Right lobe of liver (tissue), 4 donors: ENCODE data around the gene CCHCR1.

Source experiments
- POLR2A ChIP-seq: fragments of 450-650 bp; IDR thresholded peaks from one replicate; pipeline ENCODE4 v1.6.1; 2017; ENCODE audit warnings: antibody characterized with exemption, mild to moderate bottlenecking
- TF ChIP-seq, protein P1 (sequence below), 4 donors: fragments of 200-600 bp in 3 of 4; fragments of 450-650 bp in 1 of 4; IDR thresholded peaks; one replicate each; pipeline versions ENCODE4 v1.5.1 to v1.8.0; 2016 to 2022; ENCODE audit warnings: antibody characterized with exemption in 4 of 4, mild to moderate bottlenecking in 2 of 4
- donor health status: DM: no; HTN: no; CAD: no.
- donor health status: DM: no; HTN: no; CAD: no.
- donor health status: DM: no; HTN: yes; CAD: no.

DNA sequence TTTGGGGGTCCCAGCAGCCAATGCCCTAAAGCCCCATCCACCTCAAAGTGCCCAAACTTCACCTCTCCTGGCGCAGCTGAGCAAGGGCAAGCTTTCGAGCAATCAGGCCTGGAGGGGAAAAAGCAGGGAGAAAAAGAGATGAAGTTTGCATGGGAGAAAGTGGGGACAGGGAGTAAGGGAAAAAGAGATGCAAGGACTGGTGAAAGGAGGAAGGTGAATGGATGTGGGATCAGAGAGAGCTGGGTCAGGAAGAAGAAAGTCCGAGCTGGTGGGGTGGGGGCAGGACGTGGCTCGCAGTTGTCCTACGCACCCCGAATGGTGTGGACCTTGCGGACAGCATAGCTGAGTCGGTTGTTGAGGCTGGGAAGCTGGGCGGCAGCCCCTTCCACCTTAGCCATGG is 12.2 kb downstream of the CCHCR1 start:
- TF ChIP-seq POLR2A = no peak
- TF ChIP-seq, protein P1, sequence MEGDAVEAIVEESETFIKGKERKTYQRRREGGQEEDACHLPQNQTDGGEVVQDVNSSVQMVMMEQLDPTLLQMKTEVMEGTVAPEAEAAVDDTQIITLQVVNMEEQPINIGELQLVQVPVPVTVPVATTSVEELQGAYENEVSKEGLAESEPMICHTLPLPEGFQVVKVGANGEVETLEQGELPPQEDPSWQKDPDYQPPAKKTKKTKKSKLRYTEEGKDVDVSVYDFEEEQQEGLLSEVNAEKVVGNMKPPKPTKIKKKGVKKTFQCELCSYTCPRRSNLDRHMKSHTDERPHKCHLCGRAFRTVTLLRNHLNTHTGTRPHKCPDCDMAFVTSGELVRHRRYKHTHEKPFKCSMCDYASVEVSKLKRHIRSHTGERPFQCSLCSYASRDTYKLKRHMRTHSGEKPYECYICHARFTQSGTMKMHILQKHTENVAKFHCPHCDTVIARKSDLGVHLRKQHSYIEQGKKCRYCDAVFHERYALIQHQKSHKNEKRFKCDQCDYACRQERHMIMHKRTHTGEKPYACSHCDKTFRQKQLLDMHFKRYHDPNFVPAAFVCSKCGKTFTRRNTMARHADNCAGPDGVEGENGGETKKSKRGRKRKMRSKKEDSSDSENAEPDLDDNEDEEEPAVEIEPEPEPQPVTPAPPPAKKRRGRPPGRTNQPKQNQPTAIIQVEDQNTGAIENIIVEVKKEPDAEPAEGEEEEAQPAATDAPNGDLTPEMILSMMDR (IDR thresholded peaks at IDR 0.05) = no peak
